ENCODE measurements around the gene PABPN1L.
A peak's percentile ranks its signal among the peaks of the same experiment; 100 is the strongest.

The PABPN1L gene

DNA sequence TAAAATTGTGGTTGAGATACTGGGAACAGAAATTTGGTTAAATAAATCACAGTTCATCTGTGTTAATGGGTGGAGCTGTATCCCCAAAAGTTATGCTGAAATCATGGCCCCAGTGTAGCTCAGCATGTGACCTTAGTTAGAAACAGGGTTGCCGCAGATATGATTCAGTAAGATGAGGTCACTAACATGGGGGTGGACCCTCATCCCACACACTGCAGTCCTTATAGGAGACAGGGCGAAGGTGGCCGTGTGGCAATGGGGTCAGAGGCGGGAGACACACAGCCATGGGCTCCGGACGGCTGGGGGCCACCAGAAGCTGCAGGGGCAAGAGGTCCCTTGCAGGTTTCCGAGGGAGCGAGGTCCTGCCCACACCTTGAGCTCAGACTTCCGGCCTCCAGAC is 20.4 kb downstream of the PABPN1L start:
- peak; percentile 93 to 96 for DNase-seq

DNA sequence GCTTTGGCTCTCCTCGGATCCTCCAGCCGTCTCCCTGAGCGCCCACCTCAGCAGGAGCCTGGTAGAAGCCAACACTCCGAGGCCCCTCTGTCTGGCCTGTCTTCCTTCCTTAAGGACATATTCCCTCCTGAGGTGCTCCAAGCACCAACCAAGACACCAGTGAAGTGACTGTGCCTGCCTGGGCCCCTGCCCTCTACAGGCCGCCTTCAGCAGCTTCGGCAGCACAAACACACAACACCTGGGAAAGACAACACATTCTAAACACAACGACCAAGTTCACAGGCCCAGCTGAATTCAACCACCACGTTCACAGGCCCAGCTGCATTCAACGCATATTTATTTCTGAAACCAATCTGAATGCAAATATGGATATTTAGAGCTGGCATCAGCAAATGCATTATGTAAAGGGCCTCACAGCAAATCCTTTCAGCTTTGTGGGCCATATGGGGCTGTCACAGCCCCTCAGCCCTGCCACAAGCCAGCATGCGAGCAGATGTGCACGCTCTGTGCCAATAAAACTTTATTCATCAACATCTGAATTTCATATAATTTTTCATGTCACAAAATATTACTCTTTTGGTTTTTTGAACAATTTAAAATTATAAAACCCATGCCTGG is 21.9 kb downstream of the PABPN1L start:
- DNase-seq: no peak

GRCh38 chr16:88843256-88843655 is 23.2 kb downstream of the PABPN1L start:
- no peak for DNase-seq

DNA sequence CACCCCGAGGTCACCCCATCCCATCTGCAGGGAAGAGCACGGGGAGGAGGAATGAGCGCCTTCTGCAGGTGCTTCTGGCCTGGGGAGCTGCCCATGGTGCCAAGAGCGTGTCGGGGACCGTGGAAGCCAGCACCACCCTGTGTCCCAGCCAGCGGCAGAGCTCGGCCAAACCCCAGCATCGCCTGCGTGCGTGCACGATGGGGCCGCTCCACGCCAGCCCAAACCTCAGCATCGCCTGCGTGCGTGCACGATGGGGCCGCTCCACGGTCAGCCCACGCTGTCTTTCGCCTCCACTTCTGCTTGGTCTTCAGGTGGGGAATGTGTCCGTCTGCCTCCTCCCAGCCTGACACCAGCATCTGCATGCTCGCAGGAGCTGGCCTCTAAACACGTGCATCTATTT is 23.7 kb downstream of the PABPN1L start:
- no peak for DNase-seq

DNA sequence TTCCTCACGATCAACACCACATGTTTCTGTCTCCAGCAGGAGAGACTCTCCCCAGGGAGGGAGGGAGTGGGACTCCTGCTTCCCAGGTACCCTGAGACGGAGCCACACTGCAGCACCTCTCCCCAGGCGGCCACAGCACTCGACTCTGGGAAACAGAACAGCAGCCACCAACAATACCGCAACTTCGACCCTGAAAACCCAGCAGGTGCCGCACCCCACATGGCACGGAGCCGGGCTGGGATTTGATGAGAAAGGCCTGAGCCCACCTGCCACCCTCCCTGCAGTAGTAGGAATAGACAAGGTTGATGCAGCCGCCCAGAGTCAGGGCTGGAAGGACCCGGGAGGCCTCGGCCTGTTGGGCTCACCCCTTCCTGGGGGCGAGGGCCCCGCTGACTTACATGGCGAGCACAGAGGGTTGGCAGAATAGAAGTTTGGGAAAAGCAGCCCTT is 24.1 kb downstream of the PABPN1L start:
- DNase-seq: no peak

DNA sequence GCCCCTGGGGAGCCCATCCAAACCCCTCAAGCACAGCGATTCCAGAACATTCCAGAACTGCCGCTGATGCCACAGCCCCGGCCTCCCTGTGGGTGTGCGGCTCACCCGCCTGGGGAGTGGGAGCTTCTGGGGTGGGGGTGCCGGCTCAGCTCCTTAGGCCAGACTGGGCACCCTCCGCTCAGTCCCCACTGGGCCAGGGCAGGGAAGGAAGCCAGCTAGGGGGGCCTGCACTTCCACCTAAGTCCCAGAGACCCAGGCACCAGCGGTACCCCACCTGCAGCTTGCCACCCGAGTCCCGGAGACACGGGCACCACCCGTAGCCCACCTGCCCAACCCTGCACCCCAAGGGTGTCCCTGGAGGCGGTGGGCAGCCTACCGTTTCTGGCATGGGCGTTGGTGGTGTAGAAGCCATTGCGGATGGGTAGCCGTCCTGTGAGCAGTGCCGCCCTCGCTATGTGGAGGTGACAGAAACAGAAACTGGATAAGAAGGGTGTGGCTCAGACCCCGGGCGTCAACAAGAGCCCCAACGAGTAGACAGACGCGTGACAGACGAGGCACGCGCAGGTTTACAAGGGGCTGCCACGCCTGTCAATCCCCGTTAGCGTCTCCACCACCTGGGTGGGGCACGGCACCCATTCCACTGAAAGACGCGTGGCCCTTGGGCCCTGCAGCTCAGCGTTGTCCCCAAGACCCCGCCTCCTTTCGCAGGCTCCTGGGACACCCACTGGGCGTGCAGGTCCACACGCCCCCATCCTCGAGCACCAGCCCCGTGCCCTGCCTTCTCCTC is 24.7 kb downstream of the PABPN1L start:
- DNase-seq: no peak

GRCh38 chr16:88840600-88841215 is 25.8 kb downstream of the PABPN1L start:
- no peak for DNase-seq

- DNase-seq: peak; percentile 36 to 60
Observed at GRCh38 chr16:88839745-88840599, 26.5 kb downstream of the PABPN1L start.

DNA sequence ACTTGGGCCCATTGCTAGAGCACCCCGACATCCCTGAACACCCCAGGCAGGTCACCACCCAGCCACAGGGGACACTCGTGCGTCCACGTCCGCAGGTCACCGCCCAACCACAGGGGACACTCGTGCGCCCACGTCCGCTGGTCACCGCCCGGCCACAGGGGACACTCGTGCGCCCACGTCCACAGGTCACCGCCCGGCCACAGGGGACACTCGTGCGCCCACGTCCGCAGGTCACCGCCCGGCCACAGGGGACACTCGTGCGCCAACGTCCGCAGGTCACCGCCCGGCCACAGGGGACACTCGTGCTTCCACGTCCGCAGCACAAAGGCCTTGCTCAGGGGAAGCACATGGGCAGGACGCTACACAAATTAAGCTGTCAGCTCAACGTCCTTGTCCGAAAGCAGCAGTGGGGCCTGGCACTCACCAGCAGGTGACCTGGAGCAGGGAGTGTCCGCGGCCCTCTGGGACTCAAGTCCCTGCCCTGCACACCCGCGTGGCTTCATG is 27.4 kb downstream of the PABPN1L start:
- no peak for DNase-seq

DNA sequence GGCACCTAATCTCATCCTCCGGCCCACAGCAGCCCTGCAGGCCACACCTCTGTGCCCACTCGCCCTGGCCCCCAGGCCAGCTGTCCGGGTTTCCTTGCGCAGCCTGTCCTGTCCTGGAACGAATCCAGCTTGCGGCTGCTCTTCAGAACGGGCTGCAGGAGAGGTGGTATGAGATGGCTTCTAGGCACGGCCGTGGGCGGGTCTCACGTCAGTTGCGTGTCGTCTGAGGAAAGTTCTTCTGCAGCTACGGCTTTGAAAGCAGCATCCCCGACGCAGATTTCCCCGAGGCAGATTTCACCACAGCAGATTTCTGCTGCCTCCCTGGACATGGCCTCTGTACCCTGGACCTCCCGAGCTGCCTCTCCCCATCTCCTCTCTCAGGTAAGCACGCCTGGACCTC is 27.9 kb downstream of the PABPN1L start:
- DNase-seq: no peak

DNA sequence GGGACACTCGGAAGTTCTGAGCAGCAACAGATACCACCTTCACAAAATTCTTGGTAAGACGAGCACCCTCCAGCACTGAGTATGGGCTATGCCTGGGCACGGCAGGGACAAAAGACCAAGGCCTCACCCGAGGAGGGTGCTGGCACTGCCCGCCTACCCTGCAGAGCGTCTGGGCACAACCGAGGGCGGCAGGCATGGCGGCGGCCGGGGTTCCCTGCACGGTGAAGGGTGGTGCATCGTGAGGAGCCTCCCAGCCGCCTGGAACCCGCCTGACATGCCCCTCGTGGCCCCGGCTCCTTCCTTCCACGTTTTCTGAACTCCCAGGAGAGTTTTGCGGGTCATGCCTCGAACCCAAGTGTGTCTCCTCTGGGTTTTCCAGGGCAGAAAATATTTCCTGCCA is 28.7 kb downstream of the PABPN1L start:
- no peak for DNase-seq

DNA sequence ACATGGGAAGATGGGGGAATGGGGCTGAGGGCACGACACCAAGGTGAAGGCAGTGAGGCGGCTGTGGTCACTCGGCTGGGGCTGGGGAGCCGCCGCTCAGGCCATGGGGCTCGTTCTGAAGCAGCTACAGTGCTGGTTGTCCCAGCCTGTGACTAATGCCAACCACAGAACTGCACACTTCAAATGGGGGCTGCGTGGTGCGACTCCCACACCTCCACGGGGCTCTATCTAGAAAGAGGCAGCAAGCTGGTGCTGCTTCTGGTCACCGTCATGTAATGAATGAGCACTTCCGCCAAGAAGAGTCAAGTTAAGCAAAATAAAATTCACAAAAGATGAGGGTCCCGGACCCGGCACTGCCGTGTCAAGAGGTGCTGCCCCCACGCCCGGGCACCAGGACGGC is 29.7 kb downstream of the PABPN1L start:
- no peak for DNase-seq

GRCh38 chr16:88835818-88836217 is 30.6 kb downstream of the PABPN1L start:
- DNase-seq: no peak

DNA sequence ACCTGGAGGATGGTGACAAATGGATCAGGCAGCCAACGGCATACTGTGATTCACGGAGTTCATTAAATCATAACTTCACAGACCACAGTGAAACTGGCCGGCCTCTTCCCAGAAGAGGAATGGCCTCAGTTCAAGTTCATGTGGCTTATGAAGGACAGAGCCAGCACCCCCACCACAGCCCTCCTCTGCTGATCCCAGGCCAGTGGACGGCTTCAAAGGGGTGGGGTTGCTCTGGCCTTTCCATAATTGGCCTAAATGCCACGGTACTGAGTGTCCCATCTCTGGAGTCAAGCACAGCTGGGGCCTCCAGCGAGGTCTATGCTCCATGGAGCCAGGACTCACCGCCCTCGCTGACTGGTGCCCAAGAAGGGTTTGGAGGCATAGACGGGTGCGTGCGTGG is 31.1 kb downstream of the PABPN1L start:
- no peak for DNase-seq

DNA sequence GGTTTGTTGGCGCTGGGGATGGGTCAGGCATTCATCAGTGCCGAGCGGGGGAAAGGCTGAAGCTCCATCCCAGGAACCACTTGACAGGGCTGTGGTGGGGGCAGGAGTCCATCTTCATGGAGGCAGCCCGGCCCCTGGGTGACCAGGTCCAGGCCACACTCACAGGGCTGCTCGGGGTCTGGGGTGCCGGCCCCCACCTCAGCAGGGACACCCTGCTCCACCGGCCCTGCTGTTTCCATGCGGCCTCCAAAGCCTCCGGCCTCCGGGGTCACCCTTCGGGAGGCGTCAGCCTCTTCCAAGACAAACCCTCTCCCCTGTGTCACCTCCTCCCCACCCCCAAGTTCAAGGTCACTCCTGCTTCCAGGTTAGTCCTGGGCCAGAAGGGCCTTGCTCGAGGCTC is 31.8 kb downstream of the PABPN1L start:
- DNase-seq: no peak

DNA sequence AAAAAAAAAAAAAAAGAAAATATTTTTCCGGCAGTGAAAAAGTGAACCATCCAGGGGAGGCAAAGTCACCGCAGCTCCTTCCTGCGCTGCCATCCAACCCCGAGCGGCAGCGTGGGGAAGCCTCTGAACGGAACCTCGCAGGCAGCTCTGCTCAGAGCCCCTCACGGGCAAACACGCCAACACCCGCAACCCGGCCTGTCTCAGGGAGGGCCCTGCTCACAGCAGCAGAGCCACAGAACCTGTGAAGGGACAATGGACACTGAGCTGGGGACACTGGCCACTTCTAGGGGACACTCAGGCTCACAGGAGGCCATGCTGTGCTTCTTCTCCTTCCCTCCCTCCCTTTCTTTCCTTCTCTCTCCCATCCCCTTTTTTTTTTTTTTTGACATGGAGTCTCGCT is 33.4 kb downstream of the PABPN1L start:
- DNase-seq: no peak

DNA sequence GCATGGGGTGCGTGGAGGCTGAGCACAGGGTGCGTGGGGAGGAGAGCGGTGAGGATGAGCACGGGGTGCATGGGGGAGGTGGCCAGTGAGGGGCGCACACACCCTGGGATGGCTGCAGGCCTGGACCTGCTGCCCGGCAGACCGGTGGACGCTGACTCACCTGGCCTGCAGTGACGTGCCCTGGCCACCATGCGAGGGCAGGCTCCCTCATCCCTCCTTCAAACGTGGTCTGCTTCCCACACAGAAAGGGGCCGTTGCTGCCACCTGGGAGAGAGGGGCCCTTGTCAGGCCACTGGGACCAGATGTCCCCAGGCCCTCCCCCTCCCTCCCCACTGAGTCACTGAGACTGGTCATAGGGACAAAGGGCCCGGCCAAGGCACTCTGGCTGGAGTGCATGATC is 34.6 kb downstream of the PABPN1L start:
- no peak for DNase-seq

DNA sequence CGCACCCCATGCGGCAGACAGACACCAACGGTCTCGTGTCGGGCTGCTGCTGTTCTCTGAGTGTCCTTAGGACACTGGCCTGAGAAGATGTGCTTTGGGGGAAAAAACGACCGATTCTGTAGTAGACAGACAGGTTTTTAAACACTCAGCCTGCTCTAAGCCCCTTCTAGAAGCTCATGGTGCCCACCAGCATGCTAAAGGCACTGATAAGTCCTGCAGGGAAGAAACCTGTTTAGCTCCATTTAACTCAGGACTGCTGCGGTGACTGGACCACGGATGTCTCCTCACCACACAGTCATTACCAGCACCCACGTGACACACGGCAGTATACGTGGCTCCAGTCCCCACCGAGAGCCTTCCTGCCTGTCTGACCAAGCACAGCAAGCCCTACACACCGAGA is 35.7 kb downstream of the PABPN1L start:
- no peak for DNase-seq

DNA sequence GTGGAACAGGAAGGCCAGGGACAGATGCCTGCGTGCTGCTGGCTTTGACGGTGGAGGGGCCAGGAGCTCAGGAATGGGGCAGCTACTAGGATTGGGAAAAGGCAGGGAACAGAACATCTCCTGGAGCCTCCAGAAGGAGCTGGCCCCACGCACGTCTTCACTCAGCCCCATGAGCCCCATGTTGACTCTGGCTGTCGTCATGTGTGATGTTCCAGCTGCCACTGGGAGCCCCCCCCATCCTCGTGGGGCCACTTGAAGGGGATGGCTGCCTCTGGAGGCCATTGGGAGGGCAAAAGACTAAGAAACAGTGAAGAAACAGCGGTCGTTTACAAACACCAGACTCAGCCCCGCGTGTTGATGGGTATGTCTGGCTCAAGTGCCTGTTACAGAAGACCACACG is 36.2 kb downstream of the PABPN1L start:
- DNase-seq: no peak

DNA sequence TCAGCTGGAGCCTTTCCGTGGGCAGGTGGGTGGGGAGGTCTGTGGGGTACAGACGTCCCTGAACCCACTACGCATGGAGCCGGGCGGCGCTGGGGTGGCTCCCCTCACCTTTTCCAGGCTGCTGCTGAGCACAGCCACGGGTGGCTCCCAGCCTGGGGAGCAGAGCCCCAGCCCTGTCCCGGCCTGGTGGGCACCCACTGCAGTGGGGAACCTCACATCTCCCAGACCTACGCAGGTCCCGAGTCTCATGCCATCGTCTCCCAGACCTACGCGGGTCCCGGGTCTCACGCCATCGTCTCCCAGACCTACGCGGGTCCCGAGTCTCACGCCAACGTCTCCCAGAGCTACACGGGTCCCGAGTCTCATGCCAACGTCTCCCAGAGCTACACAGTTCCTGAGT is 37.7 kb downstream of the PABPN1L start:
- no peak for DNase-seq

GRCh38 chr16:88827727-88828126 is 38.7 kb downstream of the PABPN1L start:
- no peak for DNase-seq

GRCh38 chr16:88826070-88826840 is 40.2 kb downstream of the PABPN1L start:
- DNase-seq: no peak

Data from inflammatory macrophage (primary cell).